Osteocyte (in vitro differentiated cells): Measurements from ENCODE around the gene CLEC2D. TPM values are rescaled to one million over a fixed set of nuclear protein-coding genes. Genes with fewer than 3 reads are reported as not detected.
"Not testable (repeated sequence)": the region's sequence is repeated elsewhere in the genome, so short reads cannot be mapped to it uniquely, and the experiment has no call there.

Source experiments
- DNase-seq: peaks from one replicate; pipeline ENCODE4 v3.0.0; 2021; ENCODE audit warnings: mixed read lengths; ENCODE audit not compliant: unreplicated experiment; ENCODE audit errors: extremely low spot score
- H3K27ac Mint-ChIP-seq: one replicate; pipeline ENCODE4 v1.8.0; 2021; ENCODE audit warnings: mild to moderate bottlenecking, mixed read lengths; ENCODE audit not compliant: unreplicated experiment
- H3K27me3 Mint-ChIP-seq: one replicate; pipeline ENCODE4 v1.8.0; 2021; ENCODE audit warnings: mixed read lengths; ENCODE audit not compliant: unreplicated experiment
- H3K36me3 Mint-ChIP-seq: one replicate; pipeline ENCODE4 v1.8.0; 2021; ENCODE audit warnings: mixed read lengths; ENCODE audit not compliant: unreplicated experiment
- H3K4me1 Mint-ChIP-seq: one replicate; pipeline ENCODE4 v1.8.0; 2021; ENCODE audit warnings: mixed read lengths; ENCODE audit not compliant: unreplicated experiment
- H3K4me3 Mint-ChIP-seq: one replicate; pipeline ENCODE4 v1.8.0; 2021; ENCODE audit warnings: mild to moderate bottlenecking, moderate library complexity, mixed read lengths; ENCODE audit not compliant: unreplicated experiment
- H3K9me3 Mint-ChIP-seq: one replicate; pipeline ENCODE4 v1.8.0; 2021; ENCODE audit warnings: mixed read lengths; ENCODE audit not compliant: unreplicated experiment
- total RNA-seq: library from RNA; stranded (reverse); gene quantifications from 2 replicates; pipeline ENCODE4 v1.2.1, GENCODE V29; 2021
- TF ChIP-seq, protein P1 (sequence below): fragments of 200-600 bp; sonication (generic); IDR thresholded peaks from 2 replicates; pipeline ENCODE4 v1.5.0; 2021; ENCODE audit warnings: antibody characterized with exemption, mild to moderate bottlenecking, moderate library complexity

The CLEC2D gene
- total RNA-seq, 1 donor from 2014 or later = 7.4 TPM

DNA sequence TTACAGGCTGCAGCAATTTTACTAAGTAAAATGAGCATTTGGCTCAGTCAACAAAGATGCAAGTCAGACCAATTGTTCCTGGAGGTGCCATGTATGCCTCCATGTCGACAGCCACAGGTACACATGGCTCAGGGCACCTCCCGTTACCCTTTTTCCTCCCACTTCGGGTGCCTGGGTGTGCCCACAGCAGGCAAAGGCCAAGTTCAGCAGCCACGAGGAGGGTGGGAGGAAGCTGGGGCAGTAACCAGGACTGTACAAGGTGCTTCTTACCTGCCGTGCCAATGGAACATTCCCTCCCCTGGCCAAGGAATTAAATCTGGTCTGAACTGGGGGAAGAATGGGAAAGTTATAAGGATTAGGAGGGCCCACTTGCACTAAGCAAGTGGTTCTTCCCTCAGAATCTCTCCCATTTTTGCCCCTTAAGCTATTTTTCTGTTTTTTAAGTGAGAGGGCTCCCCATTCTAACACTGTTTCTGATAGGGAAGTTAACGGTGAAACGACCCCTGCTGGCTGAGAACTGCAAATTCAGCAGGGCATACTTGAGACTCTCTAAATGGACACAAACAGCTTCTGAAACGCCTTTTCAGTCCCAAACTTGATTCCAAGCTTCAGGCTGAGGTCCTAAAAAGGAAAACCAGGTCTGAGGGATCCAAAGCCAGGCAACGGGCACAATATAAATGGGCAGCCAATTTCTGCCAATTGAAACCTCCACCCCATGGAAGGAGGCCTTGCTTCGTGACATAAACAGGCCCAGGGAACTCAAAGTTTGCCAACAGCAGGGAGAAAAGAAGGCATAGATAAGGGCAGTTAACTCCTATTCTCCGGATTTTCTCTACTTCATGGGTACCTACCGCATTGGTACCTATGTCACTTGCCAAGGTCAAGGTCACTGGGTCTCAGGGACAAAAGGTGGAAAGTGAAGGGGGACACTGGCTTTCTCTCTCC, 38.6 kb downstream of the CLEC2D start:
- Mint-ChIP-seq H3K36me3 (no peaks in the 10 kb centered on the region), H3K27ac (no peak overlapping the region), H3K4me3 (no peak overlapping the region), H3K27me3 (peaks cover 23% of the 10 kb centered on the region), H3K4me1 (no peaks in the 10 kb centered on the region), H3K9me3 (no peaks in the 10 kb centered on the region)
- TF ChIP-seq, protein P1, sequence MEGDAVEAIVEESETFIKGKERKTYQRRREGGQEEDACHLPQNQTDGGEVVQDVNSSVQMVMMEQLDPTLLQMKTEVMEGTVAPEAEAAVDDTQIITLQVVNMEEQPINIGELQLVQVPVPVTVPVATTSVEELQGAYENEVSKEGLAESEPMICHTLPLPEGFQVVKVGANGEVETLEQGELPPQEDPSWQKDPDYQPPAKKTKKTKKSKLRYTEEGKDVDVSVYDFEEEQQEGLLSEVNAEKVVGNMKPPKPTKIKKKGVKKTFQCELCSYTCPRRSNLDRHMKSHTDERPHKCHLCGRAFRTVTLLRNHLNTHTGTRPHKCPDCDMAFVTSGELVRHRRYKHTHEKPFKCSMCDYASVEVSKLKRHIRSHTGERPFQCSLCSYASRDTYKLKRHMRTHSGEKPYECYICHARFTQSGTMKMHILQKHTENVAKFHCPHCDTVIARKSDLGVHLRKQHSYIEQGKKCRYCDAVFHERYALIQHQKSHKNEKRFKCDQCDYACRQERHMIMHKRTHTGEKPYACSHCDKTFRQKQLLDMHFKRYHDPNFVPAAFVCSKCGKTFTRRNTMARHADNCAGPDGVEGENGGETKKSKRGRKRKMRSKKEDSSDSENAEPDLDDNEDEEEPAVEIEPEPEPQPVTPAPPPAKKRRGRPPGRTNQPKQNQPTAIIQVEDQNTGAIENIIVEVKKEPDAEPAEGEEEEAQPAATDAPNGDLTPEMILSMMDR = peak; percentile 85
- no peak for DNase-seq

DNA sequence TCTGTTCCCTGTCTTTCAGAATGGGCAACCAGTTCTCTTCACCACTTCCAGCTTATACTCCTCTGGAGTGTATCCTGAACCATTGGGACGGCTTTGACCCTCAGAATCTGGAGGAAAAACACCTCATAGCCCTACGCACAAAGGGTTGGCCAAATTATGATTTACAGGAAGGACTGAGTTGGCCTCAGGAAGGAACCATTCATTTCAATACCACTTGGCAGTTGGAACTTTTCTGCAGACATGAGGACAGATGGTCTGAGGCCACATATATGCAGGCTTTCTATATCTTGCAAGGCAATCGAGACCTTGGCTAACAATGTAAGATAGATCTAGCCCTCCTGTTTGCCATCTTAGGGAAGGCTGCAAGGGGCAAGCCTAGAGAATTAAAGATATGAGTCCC, 39.3 kb downstream of the CLEC2D start:
- Mint-ChIP-seq H3K4me3 (no peak overlapping the region), H3K27me3 (peaks cover 23% of the 10 kb centered on the region), H3K36me3 (no peaks in the 10 kb centered on the region), H3K9me3 (no peaks in the 10 kb centered on the region), H3K27ac (no peak overlapping the region), H3K4me1 (no peaks in the 10 kb centered on the region)
- no peak for DNase-seq
- TF ChIP-seq, protein P1 = no peak

DNA sequence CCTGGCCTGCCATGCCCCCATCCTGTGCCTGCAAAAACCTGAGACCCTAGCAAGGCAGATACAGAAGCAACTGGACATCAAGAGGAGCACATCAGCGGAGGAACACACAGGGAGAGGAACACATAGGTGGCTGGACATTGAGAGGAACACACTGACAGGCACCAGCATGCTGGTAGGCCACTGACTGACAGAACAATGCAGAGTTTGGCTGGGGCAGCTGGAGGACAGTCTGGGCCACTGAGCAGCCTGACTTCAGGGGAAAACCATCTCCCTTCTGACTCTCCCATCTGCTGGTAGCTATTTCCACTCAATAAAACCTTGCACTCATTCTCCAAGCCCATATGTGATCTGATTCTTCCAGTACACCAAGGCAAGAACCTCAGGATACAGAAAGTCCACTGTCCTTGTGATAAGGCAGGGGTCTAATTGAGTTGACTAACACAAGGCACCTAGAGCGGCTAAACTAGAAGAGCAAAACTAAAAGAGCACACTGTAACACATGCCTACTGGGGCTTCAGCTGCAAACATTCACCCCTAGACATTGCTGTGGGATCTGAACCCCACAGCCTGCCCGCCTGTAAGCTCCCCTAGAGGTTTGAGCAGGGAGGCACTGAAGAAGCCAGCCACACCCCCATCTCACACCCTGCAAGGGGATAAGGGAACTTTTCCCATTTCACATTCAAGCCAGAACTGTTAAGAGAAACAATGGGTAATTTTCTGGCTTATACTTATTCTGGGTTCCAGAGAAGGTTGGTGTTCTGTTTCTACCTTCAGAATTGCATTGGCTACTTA, 41.3 kb downstream of the CLEC2D start:
- Mint-ChIP-seq H3K4me3 (no peak overlapping the region), H3K4me1 (no peaks in the 10 kb centered on the region), H3K9me3 (no peaks in the 10 kb centered on the region), H3K36me3 (no peaks in the 10 kb centered on the region), H3K27me3 (peaks cover 19% of the 10 kb centered on the region), H3K27ac (no peak overlapping the region)
- DNase-seq = no peak
- TF ChIP-seq, protein P1 = no peak

DNA sequence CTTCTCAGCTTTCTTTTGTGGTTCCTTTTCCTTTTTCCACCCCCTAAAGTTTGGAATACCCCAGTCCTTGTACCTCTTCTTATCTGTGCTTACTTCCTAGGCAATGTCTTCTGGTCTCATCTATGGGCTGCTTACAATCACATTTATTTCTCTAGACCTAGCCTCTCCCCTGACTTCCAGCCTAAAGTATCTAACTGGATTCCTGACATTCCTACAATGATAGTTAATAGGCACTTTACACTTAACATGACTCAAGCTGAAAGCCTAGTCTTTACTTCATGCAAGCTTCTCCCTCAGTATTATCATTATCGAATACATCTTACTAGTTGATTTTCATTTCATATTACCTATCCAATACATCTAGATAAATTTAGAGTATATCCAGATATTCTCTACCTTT, 42.2 kb downstream of the CLEC2D start:
- H3K27me3 Mint-ChIP-seq = peaks cover 12% of the 10 kb centered on the region
- no peak overlapping the region for H3K27ac Mint-ChIP-seq
- no peak for DNase-seq
- no peaks in the 10 kb centered on the region for H3K36me3 Mint-ChIP-seq
- H3K4me3 Mint-ChIP-seq = no peak overlapping the region
- TF ChIP-seq, protein P1 = no peak
- H3K4me1 Mint-ChIP-seq = no peaks in the 10 kb centered on the region
- H3K9me3 Mint-ChIP-seq = no peaks in the 10 kb centered on the region

DNA sequence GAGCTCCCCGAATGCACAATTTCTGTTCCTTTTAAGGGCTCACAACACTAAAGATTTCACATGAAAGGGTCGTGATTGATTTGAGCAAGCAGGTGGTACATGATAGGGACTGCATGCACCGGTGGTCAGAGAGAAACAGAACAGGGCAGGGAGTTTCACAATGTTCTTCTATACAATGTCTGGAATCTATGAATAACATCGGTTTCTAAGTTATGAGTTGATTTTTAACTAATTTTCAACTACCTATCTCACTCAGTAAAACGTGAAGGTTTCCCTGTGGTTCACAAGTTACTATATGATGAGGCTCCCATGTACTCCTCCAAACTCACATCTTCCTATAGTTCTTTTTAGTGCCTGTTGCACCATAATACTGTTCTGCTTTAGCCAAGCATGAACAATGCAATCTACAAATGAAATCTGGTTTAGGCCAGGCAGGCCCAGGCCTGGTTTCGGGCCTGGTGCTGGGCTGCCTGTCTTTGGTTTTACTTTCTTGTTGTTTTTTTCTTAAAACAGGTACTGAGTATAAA, 43.6 kb downstream of the CLEC2D start:
- H3K27ac Mint-ChIP-seq, H3K36me3 Mint-ChIP-seq, H3K4me1 Mint-ChIP-seq: not testable (repeated sequence)

More for the DNA sequence above, 43.6 kb downstream of the CLEC2D start:
- not testable (repeated sequence) for H3K4me3 Mint-ChIP-seq, H3K27me3 Mint-ChIP-seq, H3K9me3 Mint-ChIP-seq, DNase-seq
